ENCODE measurements around the gene ASH1L. TPM values are rescaled to one million over a fixed set of nuclear protein-coding genes. Genes with fewer than 3 reads are reported as not detected.

ASH1L gene
- total RNA-seq, 1 experiment from 2014 or later, result 30.5 TPM

DNA sequence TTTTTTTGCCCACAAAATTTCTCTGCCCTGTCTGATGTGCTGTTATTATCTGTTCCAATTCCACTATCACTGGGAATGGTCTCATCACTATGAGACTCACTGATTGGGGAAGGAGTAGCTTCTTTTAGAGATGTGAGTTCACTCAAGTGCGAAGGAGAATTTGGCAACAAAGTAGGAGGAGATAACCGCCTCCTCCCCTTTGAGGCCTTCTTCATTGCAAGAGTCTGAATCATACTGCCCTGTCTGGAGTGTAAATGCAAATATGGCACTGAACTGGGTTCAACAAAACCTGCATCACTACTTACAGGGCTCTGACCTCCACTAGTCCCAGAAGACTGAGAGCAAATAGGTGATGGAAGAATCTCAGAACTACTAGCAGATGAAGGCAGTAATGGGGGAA, 83.4 kb downstream of the ASH1L start:
- Histone ChIP-seq H3K9me3 (ENCODE audit: control insufficient read depth in 1 of 2, insufficient read depth in 1 of 2, low read depth in 1 of 2, low read length in 2 of 2) (no peaks in the 10 kb centered on the region), H3K27me3 (ENCODE audit: insufficient read depth, low read length) (no peaks in the 10 kb centered on the region), H3K9me2 (ENCODE audit: insufficient read depth) (no peaks in the 10 kb centered on the region), H3K4me2 (ENCODE audit: low read length) (no peak overlapping the region), H3K4me3 (replicated peaks in 1 of 2; ENCODE audit: low read depth in 1 of 2, low read length in 2 of 2) (no peak overlapping the region), H4K20me1 (ENCODE audit: insufficient read depth) (peaks cover 3% of the 10 kb centered on the region; the same call in 1 of the 2 replicates), H3K36me3 (ENCODE audit: control insufficient read depth in 1 of 2, insufficient read depth in 2 of 2, low read length in 2 of 2) (peaks cover 4 to 17% of the 10 kb centered on the region in 2 experiments; a peak in 3 of 4 replicates), H3K9ac (ENCODE audit: low read length) (no peak overlapping the region), H3K27ac (ENCODE audit: low read depth, low read length) (no peak overlapping the region), H3K79me2 (ENCODE audit: insufficient read depth, low read length) (peaks cover 20% of the 10 kb centered on the region), H2AFZ (ENCODE audit: low read depth, low read length, poor library complexity, severe bottlenecking) (no peak overlapping the region), H3K4me1 (ENCODE audit: control insufficient read depth in 1 of 2, insufficient read depth in 2 of 2, low read length in 2 of 2) (peaks cover 0 to 6% of the 10 kb centered on the region in 2 experiments; a peak in 1 of 4 replicates)
- ATAC-seq (no peak), DNase-seq (ENCODE audit: low read depth, low spot score) (no peak)
- POLR2A ChIA-PET, result no interaction called here
- CTCF ChIA-PET, result no interaction called here
- RAD21 ChIA-PET (ENCODE audit: low non-redundant PET in 1 of 2, low total read pairs in 2 of 2, uncharacterized antibody in 2 of 2, unreplicated experiment in 2 of 2), result no interaction called here
- BruUV-seq (replicated peaks), result no TSS peak
- intact Hi-C loops (cut with micrococcal nuclease), result no loop called here
- TF ChIP-seq CEBPB (IDR thresholded peaks at IDR 0.05; ENCODE audit: low read depth), result no peak
- TF ChIP-seq SP1 (IDR thresholded peaks at IDR 0.05; ENCODE audit: low read depth), result no peak
- TF ChIP-seq POLR2AphosphoS5 (IDR thresholded peaks at IDR 0.05; ENCODE audit: low read depth, low read length), result no peak
- TF ChIP-seq SRF (IDR thresholded peaks at IDR 0.05; ENCODE audit: low read depth), result no peak
- no peak for TF ChIP-seq EZH2phosphoT487 (IDR thresholded peaks at IDR 0.05; ENCODE audit: borderline replicate concordance)
- TF ChIP-seq, protein P1, sequence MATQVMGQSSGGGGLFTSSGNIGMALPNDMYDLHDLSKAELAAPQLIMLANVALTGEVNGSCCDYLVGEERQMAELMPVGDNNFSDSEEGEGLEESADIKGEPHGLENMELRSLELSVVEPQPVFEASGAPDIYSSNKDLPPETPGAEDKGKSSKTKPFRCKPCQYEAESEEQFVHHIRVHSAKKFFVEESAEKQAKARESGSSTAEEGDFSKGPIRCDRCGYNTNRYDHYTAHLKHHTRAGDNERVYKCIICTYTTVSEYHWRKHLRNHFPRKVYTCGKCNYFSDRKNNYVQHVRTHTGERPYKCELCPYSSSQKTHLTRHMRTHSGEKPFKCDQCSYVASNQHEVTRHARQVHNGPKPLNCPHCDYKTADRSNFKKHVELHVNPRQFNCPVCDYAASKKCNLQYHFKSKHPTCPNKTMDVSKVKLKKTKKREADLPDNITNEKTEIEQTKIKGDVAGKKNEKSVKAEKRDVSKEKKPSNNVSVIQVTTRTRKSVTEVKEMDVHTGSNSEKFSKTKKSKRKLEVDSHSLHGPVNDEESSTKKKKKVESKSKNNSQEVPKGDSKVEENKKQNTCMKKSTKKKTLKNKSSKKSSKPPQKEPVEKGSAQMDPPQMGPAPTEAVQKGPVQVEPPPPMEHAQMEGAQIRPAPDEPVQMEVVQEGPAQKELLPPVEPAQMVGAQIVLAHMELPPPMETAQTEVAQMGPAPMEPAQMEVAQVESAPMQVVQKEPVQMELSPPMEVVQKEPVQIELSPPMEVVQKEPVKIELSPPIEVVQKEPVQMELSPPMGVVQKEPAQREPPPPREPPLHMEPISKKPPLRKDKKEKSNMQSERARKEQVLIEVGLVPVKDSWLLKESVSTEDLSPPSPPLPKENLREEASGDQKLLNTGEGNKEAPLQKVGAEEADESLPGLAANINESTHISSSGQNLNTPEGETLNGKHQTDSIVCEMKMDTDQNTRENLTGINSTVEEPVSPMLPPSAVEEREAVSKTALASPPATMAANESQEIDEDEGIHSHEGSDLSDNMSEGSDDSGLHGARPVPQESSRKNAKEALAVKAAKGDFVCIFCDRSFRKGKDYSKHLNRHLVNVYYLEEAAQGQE (IDR thresholded peaks at IDR 0.05; ENCODE audit: low read depth), result no peak
- no peak for TF ChIP-seq JUND (IDR thresholded peaks at IDR 0.05)
- TF ChIP-seq SIN3A (IDR thresholded peaks at IDR 0.05; ENCODE audit: low read depth), result no peak
- TF ChIP-seq EZH2 (IDR thresholded peaks at IDR 0.05), result no peak
- TF ChIP-seq, protein P2, sequence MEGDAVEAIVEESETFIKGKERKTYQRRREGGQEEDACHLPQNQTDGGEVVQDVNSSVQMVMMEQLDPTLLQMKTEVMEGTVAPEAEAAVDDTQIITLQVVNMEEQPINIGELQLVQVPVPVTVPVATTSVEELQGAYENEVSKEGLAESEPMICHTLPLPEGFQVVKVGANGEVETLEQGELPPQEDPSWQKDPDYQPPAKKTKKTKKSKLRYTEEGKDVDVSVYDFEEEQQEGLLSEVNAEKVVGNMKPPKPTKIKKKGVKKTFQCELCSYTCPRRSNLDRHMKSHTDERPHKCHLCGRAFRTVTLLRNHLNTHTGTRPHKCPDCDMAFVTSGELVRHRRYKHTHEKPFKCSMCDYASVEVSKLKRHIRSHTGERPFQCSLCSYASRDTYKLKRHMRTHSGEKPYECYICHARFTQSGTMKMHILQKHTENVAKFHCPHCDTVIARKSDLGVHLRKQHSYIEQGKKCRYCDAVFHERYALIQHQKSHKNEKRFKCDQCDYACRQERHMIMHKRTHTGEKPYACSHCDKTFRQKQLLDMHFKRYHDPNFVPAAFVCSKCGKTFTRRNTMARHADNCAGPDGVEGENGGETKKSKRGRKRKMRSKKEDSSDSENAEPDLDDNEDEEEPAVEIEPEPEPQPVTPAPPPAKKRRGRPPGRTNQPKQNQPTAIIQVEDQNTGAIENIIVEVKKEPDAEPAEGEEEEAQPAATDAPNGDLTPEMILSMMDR (IDR thresholded peaks at IDR 0.05 in 2 of 3, conservative IDR thresholded peaks at IDR 0.05 in 1 of 3; ENCODE audit: borderline replicate concordance in 1 of 3, insufficient read depth in 1 of 3, low read depth in 2 of 3, low read length in 2 of 3), result no peak
- no peak for TF ChIP-seq ZFX (IDR thresholded peaks at IDR 0.05)

Data from HCT116 (cell line).